Vagina (tissue), 2 donors: ENCODE data around the gene ANAPC4.

Experiments used
- CTCF ChIP-seq, 3 experiments: fragments of 450-650 bp in 2 of 3; fragments of 200-600 bp in 1 of 3; sonication (generic) in 1 of 3; IDR thresholded peaks; one replicate each; pipeline ENCODE4 v1.5.1; 2017 to 2019; ENCODE audit warnings: antibody characterized with exemption in 3 of 3, mild to moderate bottlenecking in 2 of 3, moderate library complexity in 2 of 3
- POLR2A ChIP-seq, 2 donors: fragments of 450-650 bp; IDR thresholded peaks; one replicate each; pipeline ENCODE4 v1.6.1; 2017; ENCODE audit warnings: antibody characterized with exemption in 2 of 2, mild to moderate bottlenecking in 2 of 2, moderate library complexity in 2 of 2

GRCh38 chr4:25377572-25378436, 741 bp downstream of the ANAPC4 start:
- no peak for TF ChIP-seq POLR2A (IDR thresholded peaks at IDR 0.05)
- TF ChIP-seq CTCF (IDR thresholded peaks at IDR 0.05): no peak
